MM.1S (cell line): Measurements from ENCODE around the gene COLEC12.

Experiments
- DNase-seq: peaks from one replicate; pipeline ENCODE4 v3.0.0-alpha.2; 2015
- H2AFZ ChIP-seq: fragments of 300-600 bp; sonication (generic); 2 replicates; pipeline ENCODE4 v1.6.0; 2016; ENCODE audit warnings: antibody characterized with exemption, low read length
- H3F3A ChIP-seq: fragments of 300-600 bp; sonication (generic); 2 replicates; pipeline ENCODE4 v1.6.1; 2016; ENCODE audit warnings: mild to moderate bottlenecking, antibody characterized with exemption, low read length, moderate library complexity, mixed read lengths; ENCODE audit not compliant: insufficient read depth
- H3K27ac ChIP-seq: fragments of 300-600 bp; sonication (generic); 2 replicates; pipeline ENCODE4 v1.5.1; 2016; ENCODE audit warnings: mild to moderate bottlenecking, low read length
- H3K27me3 ChIP-seq: fragments of 300-600 bp; sonication (generic); replicated peaks from 2 replicates; pipeline ENCODE4 v1.6.0; 2016; ENCODE audit warnings: low read length; ENCODE audit not compliant: insufficient read depth
- H3K36me3 ChIP-seq: fragments of 300-600 bp; sonication (generic); replicated peaks from 2 replicates; pipeline ENCODE4 v1.6.1; 2016; ENCODE audit warnings: mild to moderate bottlenecking, low read length, mixed read lengths; ENCODE audit not compliant: insufficient read depth
- H3K4me1 ChIP-seq: fragments of 300-600 bp; sonication (generic); 2 replicates; pipeline ENCODE4 v1.6.1; 2016; ENCODE audit warnings: low read length, mixed read lengths
- H3K4me2 ChIP-seq: fragments of 300-600 bp; sonication (generic); 2 replicates; pipeline ENCODE4 v1.6.0; 2016; ENCODE audit warnings: low read depth, low read length
- H3K4me3 ChIP-seq: fragments of 300-600 bp; sonication (generic); 2 replicates; pipeline ENCODE4 v1.5.1; 2016; ENCODE audit warnings: low read length, mixed read lengths
- H3K79me2 ChIP-seq: fragments of 300-600 bp; sonication (generic); 2 replicates; pipeline ENCODE4 v1.6.1; 2016; ENCODE audit warnings: mixed run types, low read length, mixed read lengths
- H3K9ac ChIP-seq: fragments of 300-600 bp; sonication (generic); 2 replicates; pipeline ENCODE4 v1.6.1; 2016; ENCODE audit warnings: low read length, mixed read lengths
- H3K9me2 ChIP-seq: fragments of 300-600 bp; sonication (generic); replicated peaks from 2 replicates; pipeline ENCODE4 v1.6.1; 2016; ENCODE audit warnings: mild to moderate bottlenecking, low read length, mixed read lengths; ENCODE audit not compliant: insufficient read depth
- H3K9me3 ChIP-seq: fragments of 300-600 bp; sonication (generic); replicated peaks from 2 replicates; pipeline ENCODE4 v1.6.1; 2016; ENCODE audit warnings: mild to moderate bottlenecking, low read length, mixed read lengths; ENCODE audit not compliant: insufficient read depth
- H4K20me1 ChIP-seq: fragments of 300-600 bp; sonication (generic); 2 replicates; pipeline ENCODE4 v1.6.1; 2016; ENCODE audit warnings: mild to moderate bottlenecking, low read length, moderate library complexity, mixed read lengths; ENCODE audit not compliant: insufficient read depth
- EZH2 ChIP-seq: fragments of 300-600 bp; sonication (generic); optimal IDR thresholded peaks from 2 replicates; pipeline ENCODE3; 2017; ENCODE audit warnings: low read depth, mild to moderate bottlenecking, antibody characterized with exemption, low read length, mixed read lengths
- EZH2phosphoT487 ChIP-seq: fragments of 300-600 bp; sonication (generic); IDR thresholded peaks from 2 replicates; pipeline ENCODE4 v1.6.1; 2018; ENCODE audit warnings: antibody characterized with exemption, low read length
- TF ChIP-seq, protein P1 (sequence below): fragments of 300-600 bp; sonication (generic); IDR thresholded peaks from 2 replicates; pipeline ENCODE4 v1.5.1; 2016; ENCODE audit warnings: antibody characterized with exemption, low read length, mixed read lengths

COLEC12 gene

DNA sequence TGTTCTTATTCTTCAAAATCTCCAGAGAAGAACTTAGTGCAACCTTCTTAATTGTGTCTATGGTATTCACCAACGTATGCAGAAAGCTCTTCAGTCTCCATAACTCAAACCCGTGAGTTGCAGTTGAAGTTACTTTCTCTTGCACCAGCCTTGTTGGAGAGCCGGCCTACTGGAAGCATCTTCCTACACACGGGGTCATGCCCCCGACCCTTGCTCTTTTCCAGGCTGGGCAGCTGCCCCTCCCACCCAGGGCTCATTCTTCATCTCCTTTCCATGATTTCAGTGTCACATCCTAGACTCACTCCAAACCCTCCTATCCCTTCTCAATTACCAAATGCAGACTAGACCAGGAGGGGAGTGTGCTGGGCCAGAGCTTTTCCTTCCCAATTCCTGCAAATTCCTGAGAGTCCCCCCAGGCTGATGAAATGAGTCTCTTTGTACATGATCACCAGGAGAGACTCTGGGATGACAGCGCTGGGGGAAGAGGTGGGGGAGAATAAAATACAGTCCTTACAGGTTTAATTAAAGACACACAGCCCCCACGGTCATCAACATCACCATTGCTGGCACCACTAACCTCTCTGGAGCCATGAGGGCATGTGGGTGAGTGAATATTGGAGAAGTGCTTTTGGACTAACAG is 75.3 kb downstream of the COLEC12 start:
- no peaks in the 10 kb centered on the region for H4K20me1 ChIP-seq
- H3K4me2 ChIP-seq: no peak overlapping the region
- TF ChIP-seq, protein P1, sequence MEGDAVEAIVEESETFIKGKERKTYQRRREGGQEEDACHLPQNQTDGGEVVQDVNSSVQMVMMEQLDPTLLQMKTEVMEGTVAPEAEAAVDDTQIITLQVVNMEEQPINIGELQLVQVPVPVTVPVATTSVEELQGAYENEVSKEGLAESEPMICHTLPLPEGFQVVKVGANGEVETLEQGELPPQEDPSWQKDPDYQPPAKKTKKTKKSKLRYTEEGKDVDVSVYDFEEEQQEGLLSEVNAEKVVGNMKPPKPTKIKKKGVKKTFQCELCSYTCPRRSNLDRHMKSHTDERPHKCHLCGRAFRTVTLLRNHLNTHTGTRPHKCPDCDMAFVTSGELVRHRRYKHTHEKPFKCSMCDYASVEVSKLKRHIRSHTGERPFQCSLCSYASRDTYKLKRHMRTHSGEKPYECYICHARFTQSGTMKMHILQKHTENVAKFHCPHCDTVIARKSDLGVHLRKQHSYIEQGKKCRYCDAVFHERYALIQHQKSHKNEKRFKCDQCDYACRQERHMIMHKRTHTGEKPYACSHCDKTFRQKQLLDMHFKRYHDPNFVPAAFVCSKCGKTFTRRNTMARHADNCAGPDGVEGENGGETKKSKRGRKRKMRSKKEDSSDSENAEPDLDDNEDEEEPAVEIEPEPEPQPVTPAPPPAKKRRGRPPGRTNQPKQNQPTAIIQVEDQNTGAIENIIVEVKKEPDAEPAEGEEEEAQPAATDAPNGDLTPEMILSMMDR: no peak
- H3K27ac ChIP-seq: no peak overlapping the region
- no peaks in the 10 kb centered on the region for H3K9me2 ChIP-seq
- H3K9me3 ChIP-seq: no peaks in the 10 kb centered on the region
- H3F3A ChIP-seq: no peaks in the 10 kb centered on the region
- no peak overlapping the region for H2AFZ ChIP-seq
- no peak overlapping the region for H3K4me3 ChIP-seq
- H3K27me3 ChIP-seq: no peaks in the 10 kb centered on the region
- H3K4me1 ChIP-seq: no peaks in the 10 kb centered on the region
- DNase-seq: no peak
- H3K9ac ChIP-seq: no peak overlapping the region
- no peaks in the 10 kb centered on the region for H3K36me3 ChIP-seq
- H3K79me2 ChIP-seq: no peaks in the 10 kb centered on the region

DNA sequence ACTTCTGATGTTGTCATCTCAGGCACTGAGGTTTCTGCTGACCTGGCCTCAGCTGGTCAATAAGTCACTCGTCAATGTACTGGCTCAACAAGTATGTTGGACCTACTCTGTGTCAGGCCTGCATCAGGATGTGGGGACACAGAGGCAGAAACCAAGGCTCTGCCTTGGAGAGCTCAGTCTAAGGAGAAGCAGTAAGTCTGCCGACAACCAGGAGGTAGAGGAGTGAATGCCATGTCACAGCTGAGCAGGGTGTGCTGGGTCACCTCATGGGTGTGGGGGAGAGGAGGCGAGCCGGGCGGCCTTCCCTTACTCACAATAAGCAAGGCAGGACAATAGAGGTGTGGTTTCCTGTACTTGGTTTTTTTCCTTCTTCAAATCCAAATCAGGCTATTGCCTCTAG is 75.8 kb downstream of the COLEC12 start:
- H3K79me2 ChIP-seq: no peaks in the 10 kb centered on the region
- no peaks in the 10 kb centered on the region for H3K36me3 ChIP-seq
- no peaks in the 10 kb centered on the region for H3K27me3 ChIP-seq
- no peak overlapping the region for H3K4me3 ChIP-seq
- H3K4me2 ChIP-seq: no peak overlapping the region
- H3K9me2 ChIP-seq: no peaks in the 10 kb centered on the region
- no peak overlapping the region for H3K9ac ChIP-seq
- DNase-seq: no peak
- H2AFZ ChIP-seq: no peak overlapping the region
- TF ChIP-seq, protein P1: no peak
- TF ChIP-seq EZH2phosphoT487: no peak
- no peak for TF ChIP-seq EZH2
- H3F3A ChIP-seq: no peaks in the 10 kb centered on the region
- H4K20me1 ChIP-seq: no peaks in the 10 kb centered on the region
- H3K27ac ChIP-seq: no peak overlapping the region
- no peaks in the 10 kb centered on the region for H3K9me3 ChIP-seq
- no peaks in the 10 kb centered on the region for H3K4me1 ChIP-seq

DNA sequence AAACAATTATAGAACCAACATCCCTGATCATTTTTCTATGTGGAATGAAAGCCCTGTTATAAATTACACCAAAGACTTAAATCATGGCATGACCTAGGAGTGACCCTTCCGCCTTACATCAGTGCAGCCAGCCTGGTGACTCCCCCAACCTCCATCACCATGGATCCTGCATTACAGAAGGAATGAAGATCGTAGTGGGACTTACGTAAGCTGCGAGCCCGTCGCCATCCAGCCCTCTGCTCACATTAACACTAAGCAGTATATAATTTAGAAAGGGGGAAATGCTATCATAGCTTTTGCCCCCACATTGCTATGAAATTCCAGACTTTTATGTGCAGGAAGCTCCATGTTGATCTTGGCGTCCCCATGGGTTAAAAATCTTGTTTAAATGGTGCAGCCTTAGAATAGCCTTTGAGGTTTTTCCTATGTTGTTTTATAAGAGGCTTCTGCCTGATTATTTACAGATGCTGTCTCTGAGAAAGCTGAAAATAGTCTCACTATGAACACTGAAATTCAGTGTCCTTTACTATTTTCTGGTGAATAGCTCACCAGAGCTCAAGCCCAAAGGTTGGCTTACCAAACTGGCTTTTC is 76.3 kb downstream of the COLEC12 start:
- H3K9me2 ChIP-seq: no peaks in the 10 kb centered on the region
- no peak overlapping the region for H3K27ac ChIP-seq
- no peaks in the 10 kb centered on the region for H3K36me3 ChIP-seq
- no peaks in the 10 kb centered on the region for H3F3A ChIP-seq
- no peak overlapping the region for H2AFZ ChIP-seq
- no peaks in the 10 kb centered on the region for H4K20me1 ChIP-seq
- no peak overlapping the region for H3K4me2 ChIP-seq
- H3K27me3 ChIP-seq: no peaks in the 10 kb centered on the region
- H3K4me1 ChIP-seq: no peaks in the 10 kb centered on the region
- no peak overlapping the region for H3K4me3 ChIP-seq
- H3K9ac ChIP-seq: no peak overlapping the region
- DNase-seq: no peak
- TF ChIP-seq EZH2phosphoT487 (no peak), EZH2 (no peak)
- TF ChIP-seq, protein P1: no peak
- no peaks in the 10 kb centered on the region for H3K9me3 ChIP-seq
- no peaks in the 10 kb centered on the region for H3K79me2 ChIP-seq
